GM20431 (cell line): ENCODE measurements around the gene OR2AK2.

Source experiments
- in situ Hi-C: fragments of 300-500 bp; cut with MseI, MboI; formaldehyde crosslinking; loops from one replicate; pipeline ENCODE4 v1.15.0; 2020; ENCODE audit warnings: low sequenced_read_pairs; ENCODE audit not compliant: unreplicated experiment

Gene OR2AK2

DNA sequence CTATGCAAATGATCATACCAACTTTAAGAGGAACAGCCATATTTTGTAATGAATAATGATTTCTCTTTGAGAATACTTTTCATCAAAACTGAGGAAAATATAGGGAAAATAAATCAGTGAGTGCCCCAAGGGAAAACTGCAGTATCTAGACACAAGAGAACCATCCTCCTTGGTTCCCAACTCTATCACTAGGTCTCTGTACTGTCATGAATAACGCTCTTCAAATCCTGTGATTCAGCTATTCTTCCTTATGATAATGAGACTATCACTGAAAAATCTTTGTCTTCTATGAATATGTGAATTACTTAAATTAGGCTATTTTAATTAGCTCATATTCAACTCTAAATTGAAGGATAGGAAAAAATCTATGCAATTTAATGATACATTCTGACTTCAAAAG lies 50.8 kb downstream of the OR2AK2 start:
- in situ Hi-C loops = no loop called here
